GM12878 (cell line): ENCODE measurements around the gene KIAA1328.

Source experiments
- BCL11A ChIP-seq: IDR thresholded peaks from 2 replicates; pipeline ENCODE4 v1.6.1; 2011; ENCODE audit warnings: low read depth, low read length
- DPF2 ChIP-seq: fragments of 450-650 bp; IDR thresholded peaks from 2 replicates; pipeline ENCODE4 v1.6.1; 2017; ENCODE audit warnings: mild to moderate bottlenecking
- ESRRA ChIP-seq: IDR thresholded peaks from 2 replicates; pipeline ENCODE4 v1.6.1; 2012; ENCODE audit warnings: mild to moderate bottlenecking, low read length, improper control_type of control experiment
- GABPA ChIP-seq: IDR thresholded peaks from 2 replicates; pipeline ENCODE4 v1.6.1; 2014; ENCODE audit warnings: antibody characterized with exemption, low read depth, mild to moderate bottlenecking, inconsistent platforms
- MXI1 ChIP-seq: fragments of 150-350 bp; IDR thresholded peaks from 2 replicates; pipeline ENCODE4 v1.6.1; 2011; ENCODE audit warnings: low read depth, mild to moderate bottlenecking, inconsistent platforms, low read length, improper control_type of control experiment
- POLR2AphosphoS5 ChIP-seq: IDR thresholded peaks from 2 replicates; pipeline ENCODE4 v1.6.1; 2011; ENCODE audit warnings: mild to moderate bottlenecking, low read length, inconsistent platforms
- RAD21 ChIP-seq: IDR thresholded peaks from 2 replicates; pipeline ENCODE4 v1.6.1; 2011; ENCODE audit warnings: mild to moderate bottlenecking, low read depth, low read length, moderate library complexity; ENCODE audit not compliant: insufficient read depth
- TAF1 ChIP-seq: IDR thresholded peaks from 2 replicates; pipeline ENCODE4 v1.6.1; 2011; ENCODE audit warnings: mild to moderate bottlenecking, low read depth, low read length, borderline replicate concordance
- TCF7 ChIP-seq: IDR thresholded peaks from 2 replicates; pipeline ENCODE4 v1.6.1; 2014; ENCODE audit warnings: antibody characterized with exemption, borderline replicate concordance
- TF ChIP-seq, protein P1 (sequence below): IDR thresholded peaks from 2 replicates; pipeline ENCODE4 v1.6.1; 2012; ENCODE audit warnings: mild to moderate bottlenecking, low read depth, low read length
- TF ChIP-seq, protein P2 (sequence below), 3 experiments: IDR thresholded peaks in 2 of 3; conservative IDR thresholded peaks in 1 of 3; 2 replicates each; pipeline ENCODE4 v1.5.1; 2011; ENCODE audit warnings: low read depth in 3 of 3, low read length in 3 of 3, mild to moderate bottlenecking in 3 of 3, control low read depth in 2 of 3, moderate library complexity in 2 of 3, inconsistent platforms in 1 of 3, mixed read lengths in 1 of 3; ENCODE audit not compliant: control insufficient read depth in 2 of 3, insufficient read depth in 1 of 3; ENCODE audit errors: extremely low read depth in 1 of 3
- TF ChIP-seq, protein P3 (sequence below): IDR thresholded peaks from 2 replicates; pipeline ENCODE4 v1.6.1; 2012; ENCODE audit warnings: low read depth, low read length, improper control_type of control experiment
- TF ChIP-seq, protein P4 (sequence below): IDR thresholded peaks from 2 replicates; pipeline ENCODE4 v1.6.1; 2011; ENCODE audit warnings: mild to moderate bottlenecking, low read depth, low read length, moderate library complexity; ENCODE audit not compliant: insufficient replicate concordance

DNA sequence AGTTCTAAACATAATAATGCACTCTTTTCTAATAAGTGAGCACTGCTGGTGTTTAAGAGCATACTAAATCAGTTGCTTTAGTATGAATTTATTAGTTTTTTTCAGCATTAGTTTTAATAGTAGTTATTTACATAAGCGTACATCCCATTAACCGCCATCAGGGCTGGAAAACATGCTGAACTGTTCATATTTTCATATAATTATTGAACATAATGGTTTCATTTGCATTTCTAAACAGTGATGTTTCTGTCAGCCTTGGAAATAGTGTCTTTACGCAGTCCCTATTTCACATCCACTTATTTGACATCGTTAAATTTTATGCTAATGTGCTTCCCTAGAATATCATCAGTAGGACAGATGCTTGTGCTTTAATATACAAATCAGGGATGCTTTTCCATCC, 71.5 kb downstream of the KIAA1328 start:
- TF ChIP-seq, protein P1, sequence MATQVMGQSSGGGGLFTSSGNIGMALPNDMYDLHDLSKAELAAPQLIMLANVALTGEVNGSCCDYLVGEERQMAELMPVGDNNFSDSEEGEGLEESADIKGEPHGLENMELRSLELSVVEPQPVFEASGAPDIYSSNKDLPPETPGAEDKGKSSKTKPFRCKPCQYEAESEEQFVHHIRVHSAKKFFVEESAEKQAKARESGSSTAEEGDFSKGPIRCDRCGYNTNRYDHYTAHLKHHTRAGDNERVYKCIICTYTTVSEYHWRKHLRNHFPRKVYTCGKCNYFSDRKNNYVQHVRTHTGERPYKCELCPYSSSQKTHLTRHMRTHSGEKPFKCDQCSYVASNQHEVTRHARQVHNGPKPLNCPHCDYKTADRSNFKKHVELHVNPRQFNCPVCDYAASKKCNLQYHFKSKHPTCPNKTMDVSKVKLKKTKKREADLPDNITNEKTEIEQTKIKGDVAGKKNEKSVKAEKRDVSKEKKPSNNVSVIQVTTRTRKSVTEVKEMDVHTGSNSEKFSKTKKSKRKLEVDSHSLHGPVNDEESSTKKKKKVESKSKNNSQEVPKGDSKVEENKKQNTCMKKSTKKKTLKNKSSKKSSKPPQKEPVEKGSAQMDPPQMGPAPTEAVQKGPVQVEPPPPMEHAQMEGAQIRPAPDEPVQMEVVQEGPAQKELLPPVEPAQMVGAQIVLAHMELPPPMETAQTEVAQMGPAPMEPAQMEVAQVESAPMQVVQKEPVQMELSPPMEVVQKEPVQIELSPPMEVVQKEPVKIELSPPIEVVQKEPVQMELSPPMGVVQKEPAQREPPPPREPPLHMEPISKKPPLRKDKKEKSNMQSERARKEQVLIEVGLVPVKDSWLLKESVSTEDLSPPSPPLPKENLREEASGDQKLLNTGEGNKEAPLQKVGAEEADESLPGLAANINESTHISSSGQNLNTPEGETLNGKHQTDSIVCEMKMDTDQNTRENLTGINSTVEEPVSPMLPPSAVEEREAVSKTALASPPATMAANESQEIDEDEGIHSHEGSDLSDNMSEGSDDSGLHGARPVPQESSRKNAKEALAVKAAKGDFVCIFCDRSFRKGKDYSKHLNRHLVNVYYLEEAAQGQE: no peak
- TF ChIP-seq, protein P2, sequence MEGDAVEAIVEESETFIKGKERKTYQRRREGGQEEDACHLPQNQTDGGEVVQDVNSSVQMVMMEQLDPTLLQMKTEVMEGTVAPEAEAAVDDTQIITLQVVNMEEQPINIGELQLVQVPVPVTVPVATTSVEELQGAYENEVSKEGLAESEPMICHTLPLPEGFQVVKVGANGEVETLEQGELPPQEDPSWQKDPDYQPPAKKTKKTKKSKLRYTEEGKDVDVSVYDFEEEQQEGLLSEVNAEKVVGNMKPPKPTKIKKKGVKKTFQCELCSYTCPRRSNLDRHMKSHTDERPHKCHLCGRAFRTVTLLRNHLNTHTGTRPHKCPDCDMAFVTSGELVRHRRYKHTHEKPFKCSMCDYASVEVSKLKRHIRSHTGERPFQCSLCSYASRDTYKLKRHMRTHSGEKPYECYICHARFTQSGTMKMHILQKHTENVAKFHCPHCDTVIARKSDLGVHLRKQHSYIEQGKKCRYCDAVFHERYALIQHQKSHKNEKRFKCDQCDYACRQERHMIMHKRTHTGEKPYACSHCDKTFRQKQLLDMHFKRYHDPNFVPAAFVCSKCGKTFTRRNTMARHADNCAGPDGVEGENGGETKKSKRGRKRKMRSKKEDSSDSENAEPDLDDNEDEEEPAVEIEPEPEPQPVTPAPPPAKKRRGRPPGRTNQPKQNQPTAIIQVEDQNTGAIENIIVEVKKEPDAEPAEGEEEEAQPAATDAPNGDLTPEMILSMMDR (IDR thresholded peaks at IDR 0.05 in 2 of 3, conservative IDR thresholded peaks at IDR 0.05 in 1 of 3; ENCODE audit: control insufficient read depth in 2 of 3, extremely low read depth in 1 of 3, insufficient read depth in 1 of 3, low read depth in 3 of 3, low read length in 3 of 3): no peak
- no peak for TF ChIP-seq MXI1
- TF ChIP-seq BCL11A: no peak
- no peak for TF ChIP-seq TAF1
- TF ChIP-seq, protein P3, sequence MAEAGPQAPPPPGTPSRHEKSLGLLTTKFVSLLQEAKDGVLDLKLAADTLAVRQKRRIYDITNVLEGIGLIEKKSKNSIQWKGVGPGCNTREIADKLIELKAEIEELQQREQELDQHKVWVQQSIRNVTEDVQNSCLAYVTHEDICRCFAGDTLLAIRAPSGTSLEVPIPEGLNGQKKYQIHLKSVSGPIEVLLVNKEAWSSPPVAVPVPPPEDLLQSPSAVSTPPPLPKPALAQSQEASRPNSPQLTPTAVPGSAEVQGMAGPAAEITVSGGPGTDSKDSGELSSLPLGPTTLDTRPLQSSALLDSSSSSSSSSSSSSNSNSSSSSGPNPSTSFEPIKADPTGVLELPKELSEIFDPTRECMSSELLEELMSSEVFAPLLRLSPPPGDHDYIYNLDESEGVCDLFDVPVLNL: no peak
- TF ChIP-seq GABPA: no peak
- TF ChIP-seq, protein P4, sequence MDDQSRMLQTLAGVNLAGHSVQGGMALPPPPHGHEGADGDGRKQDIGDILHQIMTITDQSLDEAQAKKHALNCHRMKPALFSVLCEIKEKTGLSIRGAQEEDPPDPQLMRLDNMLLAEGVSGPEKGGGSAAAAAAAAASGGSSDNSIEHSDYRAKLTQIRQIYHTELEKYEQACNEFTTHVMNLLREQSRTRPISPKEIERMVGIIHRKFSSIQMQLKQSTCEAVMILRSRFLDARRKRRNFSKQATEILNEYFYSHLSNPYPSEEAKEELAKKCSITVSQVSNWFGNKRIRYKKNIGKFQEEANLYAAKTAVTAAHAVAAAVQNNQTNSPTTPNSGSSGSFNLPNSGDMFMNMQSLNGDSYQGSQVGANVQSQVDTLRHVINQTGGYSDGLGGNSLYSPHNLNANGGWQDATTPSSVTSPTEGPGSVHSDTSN: no peak
- TF ChIP-seq TCF7: no peak
- TF ChIP-seq ESRRA: no peak
- TF ChIP-seq RAD21: no peak
- TF ChIP-seq POLR2AphosphoS5: no peak
- no peak for TF ChIP-seq DPF2
